Activated T-cell treated with anti-CD3 and anti-CD28 coated beads for 24 hours (primary cell): ENCODE results near the gene PIGN.
"Not testable (repeated sequence)": the region's sequence is repeated elsewhere in the genome, so short reads cannot be mapped to it uniquely, and the experiment has no call there.

Experiments used
- DNase-seq: peaks from one replicate; pipeline ENCODE4 v3.0.0-alpha.2; 2020; ENCODE audit warnings: low read depth

PIGN gene

DNA sequence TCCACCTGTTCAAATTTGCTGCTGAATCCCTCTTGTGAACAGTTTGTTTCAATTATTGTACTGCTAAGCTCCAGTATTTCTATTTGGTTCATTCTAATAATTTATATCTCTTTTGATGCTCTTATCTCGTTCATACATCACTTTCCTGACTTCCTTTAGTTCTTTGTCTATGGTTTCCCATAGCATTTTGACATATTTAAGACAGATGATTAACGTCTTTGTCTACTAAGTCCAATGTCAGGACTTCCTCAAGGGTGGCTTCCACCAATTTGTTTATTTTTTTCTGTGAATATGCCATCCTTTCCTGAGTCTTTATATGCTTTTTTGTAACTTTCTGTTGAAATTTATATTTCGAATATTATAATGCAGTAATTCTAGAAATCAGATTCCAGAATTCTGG, 9.6 kb downstream of the PIGN start:
- no peak for DNase-seq

DNA sequence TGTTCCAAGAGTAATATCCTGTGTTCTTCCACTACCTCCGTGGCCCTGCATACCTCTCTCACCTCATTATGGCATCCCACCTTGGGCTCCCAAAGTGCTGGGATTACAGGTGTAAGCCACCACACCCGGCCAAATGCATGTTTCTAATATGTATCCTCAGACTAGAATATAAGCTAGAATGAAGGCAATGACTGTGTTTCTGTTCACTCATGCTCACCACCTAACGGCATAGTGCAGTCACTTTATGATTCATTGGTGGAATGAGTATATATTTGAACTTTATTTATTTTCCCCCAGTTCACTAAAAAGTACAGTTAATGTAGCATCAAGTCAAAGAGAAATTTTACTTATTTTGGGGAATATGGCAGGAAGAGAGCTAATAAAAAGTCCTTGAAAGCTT, 11.3 kb downstream of the PIGN start:
- DNase-seq = no peak

DNA sequence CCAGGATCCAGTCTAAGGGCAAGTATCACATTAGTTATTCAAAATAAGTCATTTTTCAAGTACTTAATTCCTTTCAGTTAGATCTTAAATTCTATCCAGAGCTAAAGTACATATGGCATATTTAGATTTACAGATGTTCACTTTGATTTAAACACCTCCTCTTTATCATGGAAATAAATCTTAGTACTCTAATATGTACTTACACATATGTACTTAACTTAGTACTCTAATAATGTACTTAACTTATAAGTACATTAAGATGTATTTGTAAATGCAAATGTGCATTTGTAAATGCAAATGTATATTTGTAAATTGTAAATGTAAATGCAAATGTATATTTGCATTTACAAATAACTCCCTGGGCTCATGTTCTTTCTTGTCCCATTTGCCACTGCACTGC, 14.6 kb downstream of the PIGN start:
- DNase-seq = no peak

DNA sequence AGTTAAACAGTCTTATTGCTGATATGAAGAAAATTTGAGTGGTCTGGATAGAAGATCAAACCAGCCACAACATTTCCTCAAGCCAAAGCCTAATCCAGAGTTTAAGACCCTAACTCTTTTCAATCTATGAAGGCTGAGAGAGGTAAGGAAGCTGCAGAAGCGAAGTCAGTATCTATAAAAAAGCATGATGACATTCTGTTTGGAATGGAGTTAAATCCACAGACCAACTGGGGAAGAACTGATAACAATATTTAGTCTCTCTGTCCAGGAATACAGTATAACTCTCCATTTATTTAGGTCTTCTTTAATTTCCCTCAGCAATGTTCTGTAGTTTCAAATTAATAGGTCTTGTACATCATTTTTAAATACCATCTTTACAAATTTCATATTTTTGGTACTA, 16.0 kb downstream of the PIGN start:
- no peak for DNase-seq

DNA sequence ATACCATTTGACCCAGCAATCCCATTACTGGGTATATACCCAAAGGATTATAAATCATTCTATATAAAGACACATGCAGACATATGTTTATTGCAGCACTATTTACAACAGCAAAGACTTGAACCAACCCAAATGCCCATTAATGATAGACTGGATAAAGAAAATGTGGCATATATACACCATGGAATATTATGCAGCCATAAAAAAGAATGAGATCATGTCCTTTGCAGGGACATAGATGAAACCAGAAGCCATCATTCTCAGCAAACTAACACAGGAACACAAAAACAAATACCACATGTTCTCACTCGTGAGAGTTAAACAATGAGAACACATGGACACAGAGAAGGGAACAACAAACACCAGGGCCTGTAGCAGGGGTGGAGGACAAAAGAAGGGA, 20.3 kb downstream of the PIGN start:
- DNase-seq = not testable (repeated sequence)

DNA sequence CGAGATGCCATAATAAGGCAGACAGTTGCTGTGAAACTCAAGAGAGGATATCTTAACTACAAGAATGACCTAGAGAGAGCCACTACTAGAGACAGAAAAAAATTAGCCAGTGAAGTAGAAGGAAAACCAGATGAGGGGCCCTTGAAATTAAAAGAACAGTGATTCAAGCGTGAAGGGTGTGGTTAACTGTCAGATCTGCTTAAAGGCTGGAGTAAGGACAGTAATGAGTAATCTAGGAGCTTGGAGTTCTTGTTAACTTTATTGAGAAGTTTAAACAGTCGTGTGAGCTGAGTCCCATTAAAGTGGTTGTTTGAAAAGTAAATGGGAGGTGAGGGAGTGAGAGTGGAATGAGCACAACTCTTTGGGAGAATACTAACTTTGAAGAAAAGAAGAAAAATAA, 21.3 kb downstream of the PIGN start:
- no peak for DNase-seq

DNA sequence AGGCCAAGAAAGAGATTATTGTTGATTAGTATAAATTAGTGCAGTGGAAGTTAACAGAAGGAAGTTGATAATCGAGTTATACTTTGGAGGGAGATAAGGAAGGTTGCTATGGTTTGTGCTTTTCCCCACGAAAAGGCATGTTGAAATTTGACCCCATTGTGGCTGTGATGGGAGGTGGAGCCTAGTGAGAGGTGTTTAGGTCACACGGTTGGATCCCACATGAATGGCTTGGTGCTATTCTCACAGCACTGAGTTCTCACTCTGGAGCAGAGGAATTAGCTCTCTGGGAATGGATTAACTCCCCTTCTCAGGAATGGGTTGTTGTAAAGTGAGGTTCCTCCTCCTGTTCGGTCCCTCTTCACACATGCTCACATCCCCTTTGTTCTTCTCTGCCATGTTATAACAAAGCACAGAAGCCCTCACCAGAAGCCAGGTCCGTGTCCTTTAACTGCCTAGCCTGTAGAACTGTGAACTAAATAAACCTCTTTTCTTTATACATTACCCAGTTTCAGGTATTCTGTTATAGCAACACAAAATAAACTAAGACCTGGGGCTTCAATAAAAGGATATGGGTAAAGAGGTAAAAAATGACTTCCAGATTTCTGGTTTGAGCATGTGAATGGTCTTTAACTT, 21.9 kb downstream of the PIGN start:
- no peak for DNase-seq

DNA sequence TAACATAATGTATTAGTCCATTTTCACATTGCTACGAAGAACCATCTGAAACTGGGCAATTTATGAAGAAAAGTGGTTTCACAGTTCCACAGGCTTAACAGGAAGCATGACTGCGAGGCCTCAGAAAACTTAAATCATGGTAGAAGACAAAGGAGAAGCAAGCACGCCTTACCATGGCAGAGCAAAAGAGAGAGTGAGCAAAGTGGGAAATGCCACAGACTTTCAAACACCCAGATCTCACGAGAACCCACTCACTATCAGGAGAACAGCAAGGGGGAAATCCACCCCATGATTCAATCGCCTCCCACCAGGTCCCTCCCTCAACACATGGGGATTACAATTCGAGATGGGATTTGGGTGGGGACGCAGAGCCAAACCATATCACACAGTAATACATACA, 22.5 kb downstream of the PIGN start:
- no peak for DNase-seq

DNA sequence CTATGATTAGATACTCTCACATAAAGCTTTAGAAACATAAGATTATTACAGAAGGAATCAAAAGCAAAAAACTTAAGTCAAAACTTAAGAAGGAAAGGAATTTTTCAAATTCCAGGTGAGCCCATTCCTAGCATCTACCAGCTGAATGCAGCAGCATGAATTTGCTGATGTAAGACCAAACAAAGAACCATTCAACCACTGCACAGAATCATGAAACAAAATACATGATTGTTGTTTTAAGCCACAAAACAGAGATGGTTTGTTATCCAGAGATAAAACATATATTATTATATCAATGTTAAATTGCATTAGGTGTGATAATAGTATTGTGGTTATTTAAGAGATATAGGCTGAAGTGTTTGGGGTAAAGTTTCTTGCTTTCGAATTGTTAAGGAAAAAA, 29.0 kb downstream of the PIGN start:
- DNase-seq = no peak

DNA sequence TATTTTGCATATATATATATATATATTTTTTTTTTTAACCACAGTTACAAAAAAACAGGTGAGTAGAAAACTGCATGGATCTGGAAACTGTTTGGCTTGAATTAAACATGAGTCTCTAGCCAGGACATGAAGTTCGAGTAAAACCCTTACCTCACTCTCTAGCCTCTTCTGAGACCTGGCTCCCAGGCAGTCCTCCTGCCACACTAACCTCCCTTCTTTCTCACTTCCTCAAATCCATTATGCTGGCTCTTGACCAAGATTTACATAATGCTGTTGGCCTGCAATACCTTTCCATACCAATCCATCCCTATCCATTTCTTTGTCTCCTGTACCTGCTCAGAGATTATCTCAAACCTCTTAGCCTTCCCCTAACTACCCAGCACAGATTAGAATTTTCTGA, 34.0 kb downstream of the PIGN start:
- DNase-seq = no peak

DNA sequence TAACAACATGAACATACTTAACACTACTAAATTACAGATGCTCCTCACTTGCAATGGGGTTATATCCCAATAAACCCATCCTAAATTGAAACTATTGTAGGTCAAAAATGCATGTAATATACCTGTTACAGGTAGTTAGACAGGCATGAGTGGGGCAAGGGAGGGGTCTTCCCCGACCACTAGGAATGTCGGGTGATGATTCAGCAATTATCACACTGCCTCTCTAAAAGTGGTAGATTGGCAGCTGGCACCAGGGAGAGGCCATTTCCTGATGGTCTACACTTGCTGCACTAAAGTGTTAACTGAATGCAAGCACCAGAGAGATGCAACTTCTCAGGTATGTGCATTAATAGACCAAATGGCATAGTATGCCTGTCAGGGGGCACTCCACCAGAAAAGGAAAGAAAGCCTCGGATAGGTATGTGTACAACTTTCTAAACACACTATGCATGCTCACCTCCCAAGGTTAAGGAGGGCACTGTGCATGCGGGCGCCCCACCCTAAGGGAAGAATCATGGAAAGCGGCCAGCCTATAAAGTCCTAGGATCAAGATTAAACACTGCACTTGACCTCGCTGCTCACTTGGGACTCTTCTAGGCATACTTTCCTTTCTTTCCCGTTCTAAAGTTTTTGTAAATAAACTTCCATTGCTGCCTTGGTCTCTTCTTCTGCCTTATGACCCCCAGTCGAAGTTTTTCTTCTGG, 35.6 kb downstream of the PIGN start:
- DNase-seq = no peak

DNA sequence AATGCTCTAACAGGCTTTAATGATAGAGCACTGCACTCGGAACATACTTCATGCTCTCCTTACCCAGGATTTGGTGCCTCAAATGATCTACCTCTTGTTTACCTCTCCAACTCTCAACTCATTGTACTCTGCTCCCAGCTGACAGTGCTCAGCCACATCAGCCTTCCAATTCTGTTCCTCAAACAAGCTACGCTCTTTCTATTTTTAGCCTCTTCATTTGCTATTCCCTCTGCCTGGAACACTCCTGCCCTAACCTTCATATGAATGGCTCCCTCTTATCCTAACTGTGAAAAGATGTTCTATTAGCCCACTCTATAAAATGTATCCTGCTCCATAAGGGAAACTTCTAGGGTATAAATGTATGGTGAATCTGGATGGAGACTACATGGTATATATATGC, 42.5 kb downstream of the PIGN start:
- DNase-seq = no peak

DNA sequence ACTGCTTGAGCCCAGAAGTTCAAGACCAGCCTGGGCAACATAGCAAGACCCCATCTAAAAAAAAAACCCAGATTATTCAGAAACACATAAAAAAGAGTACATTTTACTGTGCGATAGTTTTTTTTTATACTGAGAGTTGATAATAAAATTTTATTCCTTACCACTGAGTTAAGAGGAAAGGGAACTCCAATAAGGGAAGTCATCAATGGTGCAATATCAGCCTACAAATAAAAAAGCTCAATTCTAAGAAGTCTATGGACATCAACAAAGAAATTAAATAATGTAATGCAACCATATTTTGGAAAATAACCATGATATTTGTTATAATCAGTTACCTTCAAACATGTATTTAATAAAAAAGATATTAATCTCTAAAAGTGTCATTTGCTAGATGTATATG, 46.6 kb downstream of the PIGN start:
- DNase-seq = no peak

DNA sequence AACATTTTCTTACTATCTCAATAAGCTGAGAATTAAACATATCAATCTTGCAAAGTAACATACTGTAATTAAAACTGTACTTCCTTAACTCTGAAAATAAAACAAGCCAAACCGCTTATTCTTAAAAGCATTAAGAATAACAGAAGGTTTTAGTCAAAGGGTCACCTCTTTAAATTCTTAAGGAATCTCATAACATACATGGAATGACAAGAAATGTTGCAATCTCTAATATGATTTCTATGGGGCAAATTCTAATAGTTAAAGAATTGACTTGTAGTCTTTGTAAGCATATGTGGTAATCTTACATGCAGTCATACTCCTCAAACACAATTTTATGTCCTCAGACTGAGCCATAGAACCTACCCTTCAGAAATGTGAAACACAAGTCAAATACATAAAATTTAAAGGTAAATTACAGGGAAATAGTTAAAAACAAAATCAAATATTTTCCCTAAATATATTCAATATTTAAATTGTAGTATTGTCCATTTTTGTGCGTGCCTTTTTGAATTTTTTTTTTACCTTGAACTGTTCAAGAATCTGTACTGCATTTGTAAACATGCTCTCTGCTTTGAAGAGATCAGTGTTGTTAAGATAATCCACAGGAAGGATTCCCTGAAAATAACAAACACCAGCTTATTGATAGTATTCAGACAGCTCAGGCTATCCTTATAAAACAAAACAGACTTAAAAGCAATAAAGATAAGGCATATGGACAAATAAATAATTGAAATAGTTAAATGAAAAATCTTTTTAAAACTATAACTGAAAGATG, 48.2 kb downstream of the PIGN start:
- DNase-seq = no peak

DNA sequence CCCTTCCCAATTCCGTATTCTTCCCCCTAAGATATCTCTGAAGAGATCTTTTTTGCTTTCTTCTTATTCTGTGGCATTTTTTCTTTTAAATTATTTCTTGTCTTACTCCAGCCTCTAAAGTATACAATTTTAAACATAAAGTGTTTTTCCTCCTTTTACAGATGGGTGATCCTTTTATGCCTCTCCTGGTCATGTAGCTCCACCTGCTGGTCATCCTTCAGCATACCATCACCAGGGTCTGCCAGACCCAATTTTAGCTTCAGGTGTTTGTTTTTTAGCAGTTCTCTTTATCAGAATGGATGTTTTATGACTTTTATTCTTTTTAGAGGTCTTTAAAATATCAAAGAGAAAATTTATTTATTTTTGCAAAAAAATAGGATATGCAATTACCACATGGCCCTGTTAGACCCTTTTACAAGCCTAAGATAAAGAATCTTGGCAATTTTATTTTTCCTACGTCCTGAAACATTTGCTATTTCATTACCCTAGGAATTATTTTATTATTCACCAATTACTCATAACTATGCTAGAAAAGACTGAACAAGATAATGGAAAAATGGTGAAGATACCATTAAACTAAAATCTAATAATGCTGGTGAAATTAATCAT, 55.5 kb downstream of the PIGN start:
- DNase-seq = peak; percentile 50

DNA sequence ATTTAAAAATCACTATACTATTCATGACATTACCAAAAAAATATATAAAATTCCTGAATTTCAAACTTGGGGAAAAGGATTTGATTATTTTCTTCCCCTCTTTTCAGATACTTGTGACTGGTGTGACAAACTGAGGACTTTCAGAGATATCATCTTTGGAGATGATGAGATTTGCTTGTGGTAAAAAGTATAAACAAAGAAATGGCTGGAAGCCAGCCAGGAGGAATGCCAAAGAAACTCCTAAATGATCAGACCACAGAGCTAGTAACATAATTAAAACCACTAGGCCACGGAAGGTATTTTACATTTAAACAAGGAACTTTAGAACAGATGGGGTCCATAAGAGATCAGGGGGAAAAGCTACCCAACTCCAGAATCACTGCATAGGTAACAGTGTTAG, 58.7 kb downstream of the PIGN start:
- no peak for DNase-seq

DNA sequence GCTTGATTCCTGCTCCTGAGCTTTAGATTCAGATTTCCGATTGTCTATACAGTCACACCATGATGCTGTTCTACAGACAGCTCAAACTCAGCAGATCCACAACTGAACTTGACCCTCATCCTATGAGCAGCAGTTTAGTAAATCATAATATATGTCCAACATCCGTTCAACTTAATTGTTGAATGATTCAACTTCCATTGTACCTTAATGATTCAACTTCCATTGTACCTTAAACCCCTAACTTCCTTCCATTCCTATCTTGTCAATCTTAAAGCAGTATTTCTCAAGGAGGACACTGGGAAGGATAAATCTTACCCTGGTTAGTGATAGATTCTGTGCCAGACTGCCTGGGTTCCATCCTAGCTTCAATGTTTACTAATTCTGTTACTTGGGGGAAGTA, 60.1 kb downstream of the PIGN start:
- no peak for DNase-seq

DNA sequence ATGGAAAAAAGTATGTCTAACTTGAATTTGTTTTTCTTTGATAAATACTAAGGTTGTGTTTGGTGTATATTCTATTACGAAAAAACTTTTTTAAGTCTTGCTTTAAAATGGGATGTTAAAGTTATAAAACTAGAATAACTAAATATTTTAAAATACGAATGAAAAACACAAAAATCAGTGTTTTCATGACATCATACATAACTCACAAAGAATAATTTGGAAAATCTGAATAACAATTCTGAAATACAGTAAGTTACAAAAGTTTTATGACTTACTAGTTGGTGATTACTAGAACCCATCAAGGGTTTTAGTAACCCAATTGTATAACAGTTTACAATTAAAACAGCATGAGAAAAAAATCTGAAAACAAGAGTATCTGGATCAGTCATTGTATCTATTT, 61.2 kb downstream of the PIGN start:
- DNase-seq = no peak

DNA sequence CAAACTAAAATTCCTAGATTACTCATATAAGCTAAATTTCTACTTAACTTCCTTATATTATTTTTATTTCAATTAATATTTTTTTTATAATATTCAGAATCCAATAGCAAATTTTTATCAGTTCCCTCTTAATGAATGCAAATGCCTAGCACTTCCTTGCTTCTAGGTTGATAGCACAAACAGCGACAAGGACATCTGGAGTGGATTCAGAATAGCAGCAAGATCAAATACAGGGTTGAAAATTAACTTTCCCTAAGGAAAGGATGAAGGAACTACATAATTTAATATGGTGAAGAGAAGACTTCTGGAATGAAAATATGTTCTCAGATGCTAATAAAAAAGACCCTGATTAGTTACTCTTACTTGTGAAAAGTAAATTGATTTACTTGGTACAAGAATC, 64.5 kb downstream of the PIGN start:
- DNase-seq = no peak

DNA sequence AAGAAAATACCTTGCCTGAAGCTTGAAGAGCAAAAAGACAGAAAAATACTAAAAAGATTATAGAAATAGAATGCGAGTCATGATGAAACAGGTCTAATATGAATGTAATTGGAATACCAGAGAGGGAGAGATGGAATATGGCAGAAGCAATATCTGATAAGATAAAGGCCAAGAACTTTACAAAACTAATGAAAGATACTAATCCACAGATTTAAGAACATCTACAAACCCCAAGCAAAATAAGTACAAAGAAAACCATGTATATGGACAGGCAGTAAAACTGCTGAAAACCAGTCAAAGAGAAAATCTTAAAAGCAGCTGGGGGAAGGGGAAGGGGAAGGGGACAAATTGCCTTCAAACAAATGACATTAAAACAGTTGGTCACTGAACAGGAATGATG, 67.0 kb downstream of the PIGN start:
- no peak for DNase-seq

DNA sequence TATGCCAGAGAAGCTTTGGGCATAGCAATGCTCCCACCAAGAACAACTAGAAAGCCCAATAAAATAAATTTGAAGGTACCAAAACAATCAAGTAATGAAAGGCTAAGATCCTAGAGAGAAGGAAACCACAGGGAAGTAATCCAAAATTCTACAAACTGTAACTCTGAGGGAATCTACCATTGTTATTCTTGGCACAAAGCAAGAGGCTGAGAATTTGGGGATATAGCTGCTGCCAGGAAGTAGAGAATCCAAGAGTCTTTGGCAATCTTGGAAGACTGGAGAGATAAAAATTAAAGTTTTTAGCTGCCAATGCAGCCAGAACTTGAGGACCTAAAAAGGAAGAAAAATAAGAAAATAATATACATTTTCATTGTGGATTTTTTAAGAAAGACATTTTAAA, 68.5 kb downstream of the PIGN start:
- DNase-seq = no peak

DNA sequence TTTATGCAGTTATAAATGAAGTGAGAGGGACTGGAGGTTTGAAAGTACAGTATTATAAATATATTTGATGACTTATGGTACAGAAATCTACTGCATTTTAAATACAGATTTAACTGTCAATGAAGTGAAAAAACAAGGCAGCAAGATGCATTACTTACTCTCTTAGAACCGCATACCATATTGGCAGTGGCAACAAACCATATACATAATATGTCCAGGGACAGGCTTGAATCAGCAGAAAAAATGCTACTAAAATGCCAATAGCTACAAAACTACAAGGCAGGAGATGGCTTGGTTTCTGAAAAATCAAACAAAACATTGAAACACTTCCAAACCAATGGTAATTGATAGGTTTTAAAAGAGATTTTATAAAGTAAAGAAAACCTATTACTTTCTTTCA, 77.2 kb downstream of the PIGN start:
- no peak for DNase-seq

DNA sequence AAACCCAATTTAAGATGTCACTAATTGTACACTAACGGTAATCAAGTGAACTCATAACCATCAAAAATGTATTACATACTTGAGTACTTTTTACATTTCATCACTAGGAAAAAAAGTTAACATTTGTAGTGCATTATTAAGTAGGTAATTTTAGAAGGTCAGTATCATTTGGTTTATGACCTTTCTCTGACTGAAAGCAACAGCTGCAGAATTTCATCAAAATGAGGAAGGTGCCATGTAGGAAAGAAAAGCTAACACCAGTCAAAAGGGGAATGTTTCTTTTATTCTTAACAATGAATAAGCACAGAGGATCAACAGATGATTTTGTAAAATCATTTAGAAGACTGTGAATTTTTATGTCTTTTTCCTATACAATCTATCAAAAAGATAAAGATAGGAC, 79.0 kb downstream of the PIGN start:
- no peak for DNase-seq
